ENCODE measurements around the gene IFT88.
"Not testable (repeated sequence)": the region's sequence is repeated elsewhere in the genome, so short reads cannot be mapped to it uniquely, and the experiment has no call there.

Gene IFT88

GRCh38 chr13:20647758-20648157 is 80.8 kb downstream of the IFT88 start:
- DNase-seq, result no peak

DNA sequence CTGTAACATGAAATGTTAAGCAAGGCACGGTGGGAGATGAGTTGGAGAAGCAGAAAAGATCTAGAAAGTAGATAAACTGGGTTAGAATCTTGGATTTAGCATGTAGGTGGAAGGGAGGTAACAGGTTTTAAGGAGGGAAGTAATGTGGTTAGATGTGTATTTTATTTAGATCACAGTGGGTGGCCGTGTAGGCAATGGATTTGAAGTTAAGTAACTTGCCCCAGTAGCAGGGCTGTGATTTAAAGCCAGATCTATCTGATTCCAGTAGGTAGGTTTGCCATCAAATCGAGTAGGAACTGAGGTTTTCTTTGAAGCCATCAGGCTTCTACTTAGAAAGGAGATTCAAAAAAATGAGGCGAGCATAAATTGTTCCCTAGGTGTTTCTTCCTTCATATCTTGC is 86.0 kb downstream of the IFT88 start:
- DNase-seq, result no peak

DNA sequence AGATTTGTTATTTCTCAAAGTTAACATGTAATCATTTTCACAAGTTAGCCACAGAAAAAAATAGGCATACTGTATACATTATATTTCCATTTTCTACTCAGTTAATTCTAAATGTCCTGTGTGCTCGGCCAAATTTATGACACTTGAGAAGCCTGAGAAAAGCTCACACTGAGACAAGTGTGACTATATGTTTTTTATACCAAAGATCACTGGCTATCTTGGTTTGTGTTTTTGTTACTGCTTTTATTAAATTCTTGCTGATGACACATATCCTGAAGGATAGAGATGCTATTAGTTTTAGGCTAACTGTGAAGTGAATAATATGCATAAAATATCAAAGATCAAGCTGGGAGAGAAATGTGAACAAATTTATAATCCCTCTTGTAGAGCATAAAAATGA is 87.2 kb downstream of the IFT88 start:
- no peak for DNase-seq

- peak; percentile 0 for DNase-seq
These were observed 91.6 kb downstream of the IFT88 start for GRCh38 chr13:20658451-20659040.

DNA sequence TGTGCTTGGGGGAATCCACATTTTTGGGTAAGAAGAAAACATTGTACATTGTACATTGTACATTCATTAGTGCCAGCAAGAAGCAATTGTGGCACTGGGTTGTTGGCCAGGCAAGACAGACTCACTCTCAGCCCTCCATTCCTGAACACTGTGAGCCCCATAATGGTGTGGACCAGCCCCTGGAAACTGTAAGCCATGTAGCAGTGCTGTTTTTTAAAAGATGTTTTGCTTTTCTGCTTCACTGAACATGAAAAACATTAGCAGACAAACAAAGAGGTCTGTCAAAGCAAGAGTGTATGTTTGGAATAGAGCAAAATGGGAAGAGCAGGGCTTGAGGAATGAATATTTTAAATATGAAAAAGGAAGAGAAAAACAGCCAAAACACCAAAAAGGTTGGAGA is 97.4 kb downstream of the IFT88 start:
- DNase-seq, result no peak

GRCh38 chr13:20666948-20667347 is 100.0 kb downstream of the IFT88 start:
- no peak for DNase-seq

DNA sequence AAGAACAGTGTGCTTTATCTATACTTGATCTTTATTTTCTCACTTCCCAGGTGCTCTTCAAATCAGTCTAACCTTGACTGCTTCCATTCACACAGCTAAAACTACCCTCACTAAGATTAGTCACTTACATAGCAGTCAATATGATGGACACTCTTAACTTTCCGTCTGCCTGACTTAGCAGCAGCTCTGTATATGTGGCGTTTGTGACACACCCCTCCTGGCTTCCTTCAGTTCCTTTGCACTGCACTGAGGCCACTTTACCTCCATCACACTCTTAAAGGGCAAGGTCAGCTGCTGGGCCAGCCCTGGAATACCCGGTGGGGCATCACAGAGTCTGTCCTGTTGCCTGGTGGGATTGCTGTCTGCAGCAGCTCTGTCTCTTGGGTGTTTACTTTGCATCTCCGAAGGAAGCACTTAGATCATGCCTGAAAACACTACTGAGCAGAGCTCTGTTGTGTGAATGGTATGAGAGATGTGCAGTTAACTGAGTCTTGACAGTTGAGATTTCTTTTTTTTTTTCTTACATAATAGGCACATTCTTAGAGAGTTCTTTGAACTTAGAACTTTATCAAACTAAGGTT is 101.0 kb downstream of the IFT88 start:
- DNase-seq, result no peak

DNA sequence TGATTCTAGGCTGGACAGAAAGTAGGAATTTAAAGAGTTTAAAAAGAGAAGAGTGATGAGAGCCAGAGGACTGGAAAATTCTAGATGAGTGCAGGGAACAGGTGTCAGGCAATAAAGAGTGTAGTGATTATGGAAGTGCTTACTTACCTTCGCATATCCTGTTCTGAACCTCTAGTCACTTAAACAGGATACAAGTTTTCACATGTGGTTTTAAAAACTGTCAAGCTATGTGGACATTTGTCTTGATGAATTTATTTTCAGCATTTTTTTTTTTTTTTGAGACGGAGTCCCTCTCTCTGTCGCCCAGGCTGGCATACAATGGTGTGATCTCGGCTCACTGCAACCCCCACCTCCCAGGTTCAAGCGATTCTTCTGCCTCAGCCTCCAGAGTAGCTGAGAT is 102.2 kb downstream of the IFT88 start:
- DNase-seq, result no peak

GRCh38 chr13:20671789-20672188 is 104.8 kb downstream of the IFT88 start:
- DNase-seq, result no peak

DNA sequence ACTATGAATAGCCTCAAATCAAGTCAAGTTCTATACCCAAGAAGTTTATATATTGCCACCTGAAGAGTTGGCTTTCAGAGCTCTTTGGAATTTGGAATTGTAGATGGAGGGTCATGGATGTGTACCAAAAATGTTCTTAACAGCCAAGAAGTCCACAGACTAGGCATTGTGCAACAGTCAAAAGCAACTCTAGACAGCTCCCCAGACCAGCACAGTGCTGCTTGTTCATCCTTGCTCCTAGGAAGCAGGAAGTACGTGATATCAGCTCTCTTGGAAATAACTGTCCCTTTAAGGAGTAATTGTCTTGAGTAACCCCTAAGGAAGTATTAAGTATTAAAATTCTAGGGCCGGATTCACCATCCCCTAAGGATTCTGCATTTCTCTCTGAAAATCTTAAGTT is 105.8 kb downstream of the IFT88 start:
- no peak for DNase-seq

- DNase-seq, result no peak
These were observed 106.8 kb downstream of the IFT88 start for GRCh38 chr13:20673715-20674114.

DNA sequence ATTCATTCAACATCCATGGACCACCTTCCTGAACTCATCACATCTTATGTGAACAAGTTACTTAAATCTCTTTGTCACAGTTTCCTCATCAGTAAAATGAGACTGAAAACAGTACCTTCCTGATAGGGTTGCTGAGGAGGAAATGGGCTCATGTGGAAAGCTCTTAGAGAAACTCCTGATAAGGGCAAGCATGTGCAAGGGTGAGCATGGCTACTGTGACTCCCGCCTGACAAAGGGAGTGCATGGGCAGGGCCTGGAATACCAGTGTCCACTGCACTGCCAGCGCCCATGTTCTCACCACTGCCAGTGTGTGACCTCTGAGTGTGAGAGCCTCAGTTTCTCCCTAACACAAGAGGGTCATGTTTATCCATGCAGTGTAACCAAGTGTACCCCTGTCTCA is 109.3 kb downstream of the IFT88 start:
- DNase-seq, result no peak

GRCh38 chr13:20678606-20679005 is 111.6 kb downstream of the IFT88 start:
- DNase-seq, result peak; percentile 1

GRCh38 chr13:20679879-20680278 is 112.9 kb downstream of the IFT88 start:
- no peak for DNase-seq

DNA sequence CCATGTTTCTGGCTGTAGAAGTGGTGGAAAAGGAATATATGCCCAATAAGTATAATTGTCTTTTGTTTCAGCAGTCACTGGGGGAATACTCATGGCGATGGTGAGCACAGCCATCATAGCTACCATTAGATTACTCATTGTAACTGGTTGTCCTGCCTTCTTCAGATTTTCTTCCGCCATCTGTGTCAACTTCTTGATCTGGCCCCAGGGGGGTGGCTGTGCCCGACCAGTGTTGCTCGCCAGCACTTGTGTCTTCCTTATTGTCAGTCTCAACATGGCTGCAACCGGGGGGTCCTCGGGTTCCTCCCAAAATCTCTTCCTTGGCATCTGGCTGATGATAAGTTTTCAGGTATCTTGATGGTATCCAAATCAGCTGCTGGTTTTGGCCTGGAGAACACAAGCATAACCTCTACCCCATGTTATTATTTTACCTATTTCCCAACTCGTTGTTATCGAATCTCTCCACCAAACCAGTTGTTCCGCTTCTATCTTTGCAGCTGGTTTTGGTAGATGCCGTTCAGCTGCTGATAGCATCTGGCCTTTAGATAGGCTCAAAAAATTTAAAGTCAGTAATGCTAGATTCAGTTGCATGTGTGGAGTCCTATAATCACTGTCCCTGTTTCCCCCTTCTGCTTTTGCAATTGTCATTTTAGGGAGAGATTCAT is 113.6 kb downstream of the IFT88 start:
- DNase-seq, result no peak

GRCh38 chr13:20681481-20681880 is 114.5 kb downstream of the IFT88 start:
- DNase-seq, result not testable (repeated sequence)

DNA sequence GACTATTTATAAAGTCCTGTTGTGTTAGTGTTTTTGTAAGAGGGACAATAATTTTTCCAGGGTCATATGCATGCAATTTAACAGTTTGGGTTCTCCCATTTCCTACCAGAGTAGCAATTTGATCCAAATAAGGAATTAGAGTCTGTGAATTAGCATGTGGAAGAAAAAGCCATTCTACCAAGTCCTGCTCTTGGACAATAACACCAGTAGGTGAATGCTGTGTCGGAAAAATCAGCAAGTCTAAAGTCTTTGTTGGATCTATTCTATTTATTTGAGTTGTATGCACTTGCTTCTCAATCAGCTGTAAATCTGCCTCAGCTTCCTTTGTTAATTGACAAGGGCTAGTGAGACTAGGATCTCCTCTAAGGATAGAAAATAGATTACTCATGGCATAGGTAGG is 115.1 kb downstream of the IFT88 start:
- no peak for DNase-seq

DNA sequence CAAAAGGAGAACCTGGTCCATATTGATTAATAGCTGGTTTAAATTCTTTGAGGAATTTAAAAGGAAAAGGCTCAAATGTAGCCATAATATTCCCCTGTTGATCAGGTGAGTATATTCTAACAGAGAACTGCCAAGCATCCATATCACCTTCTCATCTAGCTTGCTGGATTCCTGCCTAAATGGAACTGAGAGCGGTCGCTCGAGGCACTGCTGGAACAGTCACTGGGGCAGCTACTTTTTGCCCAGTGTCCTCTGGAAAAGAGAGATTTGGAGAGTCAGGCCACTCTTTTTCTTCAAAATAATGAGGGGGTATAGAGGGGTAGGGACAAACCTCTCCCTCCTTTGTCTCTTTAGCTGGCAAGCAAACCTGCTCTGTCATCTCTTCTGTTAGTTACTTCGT is 117.1 kb downstream of the IFT88 start:
- DNase-seq, result no peak

DNA sequence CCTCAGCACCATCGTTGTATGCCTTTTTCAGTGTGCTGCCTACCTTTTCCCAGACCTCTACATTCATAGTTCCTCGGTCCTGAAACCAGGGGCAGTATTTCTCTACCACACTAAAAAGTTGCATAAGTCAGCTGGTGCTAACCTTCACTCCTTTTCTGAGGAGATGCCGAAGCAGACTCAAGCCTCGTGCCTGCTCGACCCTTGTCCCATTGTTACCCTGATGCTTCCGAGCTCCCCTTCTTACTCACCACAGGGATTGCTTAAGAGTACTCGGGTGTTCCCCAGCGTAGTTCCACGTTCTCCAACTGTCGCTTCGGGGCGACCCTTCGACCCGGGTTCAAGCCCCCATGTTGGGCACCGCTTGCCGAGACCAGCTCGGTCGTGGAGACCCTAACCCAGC is 117.6 kb downstream of the IFT88 start:
- no peak for DNase-seq

DNA sequence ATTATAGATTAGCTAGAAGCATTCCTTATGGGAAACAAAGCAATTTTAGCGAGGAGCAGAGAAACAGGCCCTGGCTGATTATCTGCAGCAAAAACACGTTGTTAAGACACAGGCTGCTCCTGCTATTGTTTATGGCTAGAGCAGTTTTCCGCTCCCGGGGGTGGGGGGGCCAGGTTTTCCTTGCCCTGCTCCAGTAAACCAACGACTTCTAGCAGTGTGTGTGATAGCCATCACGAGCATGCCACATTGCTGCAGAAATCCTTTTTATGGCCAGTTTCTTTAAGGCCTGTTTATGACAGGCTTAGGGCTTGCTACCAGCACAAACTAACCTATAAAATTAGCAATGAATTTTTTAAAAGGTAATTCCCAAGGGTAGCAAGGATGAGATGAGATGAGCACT is 118.1 kb downstream of the IFT88 start:
- DNase-seq, result no peak

GRCh38 chr13:20686167-20686566 is 119.2 kb downstream of the IFT88 start:
- DNase-seq, result no peak

- DNase-seq, result no peak
These were observed 120.1 kb downstream of the IFT88 start for GRCh38 chr13:20686863-20687579.

DNA sequence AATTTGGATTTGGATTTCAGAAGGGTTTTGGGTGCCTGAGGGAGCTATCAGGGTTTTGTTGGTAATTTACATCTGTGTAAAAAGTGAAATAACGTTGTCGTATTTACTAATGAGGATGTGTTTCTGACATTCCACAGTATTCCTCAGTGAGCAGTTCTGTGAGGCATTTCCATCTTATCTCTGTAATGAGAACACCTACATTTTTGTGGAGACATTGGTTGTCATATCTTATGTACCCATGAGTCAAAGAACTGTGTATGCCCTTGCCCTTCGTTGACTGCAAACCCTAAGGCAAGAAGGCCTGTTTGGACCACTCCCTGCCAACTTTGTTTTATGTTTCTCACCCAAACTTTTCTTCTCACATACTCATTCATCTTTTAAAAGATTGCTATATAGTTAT is 122.3 kb downstream of the IFT88 start:
- no peak for DNase-seq

GRCh38 chr13:20691616-20692015 is 124.7 kb downstream of the IFT88 start:
- no peak for DNase-seq
